Measurements from ENCODE around the gene NHLRC2. TPM values are rescaled to one million over a fixed set of nuclear protein-coding genes. Genes with fewer than 3 reads are reported as not detected.

The NHLRC2 gene
- total RNA-seq, 4 donors from 2014 or later: 47.1 to 66.7 (median 56.2) TPM

DNA sequence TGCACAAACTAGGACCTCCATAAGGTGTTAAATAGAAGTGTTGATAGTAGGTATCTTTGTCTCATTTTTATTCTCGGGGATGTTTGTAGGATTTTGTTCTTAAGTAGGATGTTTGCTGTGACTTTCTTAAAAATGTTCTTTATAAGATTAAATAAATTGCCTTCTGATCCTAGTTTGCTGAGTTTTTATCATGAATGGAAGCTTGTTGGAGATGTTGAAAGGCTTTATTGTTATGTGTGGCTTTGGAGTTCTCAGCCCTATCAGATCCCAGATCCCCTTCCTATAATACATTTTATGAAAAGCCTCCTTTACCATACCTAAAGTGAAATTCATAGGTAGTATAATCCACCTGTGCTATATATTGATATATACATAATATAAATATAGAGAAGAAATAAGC lies 40.1 kb downstream of the NHLRC2 start:
- Histone ChIP-seq H3K36me3 (no peaks in the 10 kb centered on the region), H3K9me3 (no peaks in the 10 kb centered on the region), H3K4me1 (no peaks in the 10 kb centered on the region), H3K27ac (no peak overlapping the region), H3K4me3 (replicated peaks in 1 of 3) (no peak overlapping the region), H3K27me3 (no peaks in the 10 kb centered on the region)
- intact Hi-C loops (cut with DNase I): no loop called here
- 93 to 96% methylated on average over 1 of the region's 1 CpG for WGBS, 2 donors
- TF ChIP-seq, protein P1, sequence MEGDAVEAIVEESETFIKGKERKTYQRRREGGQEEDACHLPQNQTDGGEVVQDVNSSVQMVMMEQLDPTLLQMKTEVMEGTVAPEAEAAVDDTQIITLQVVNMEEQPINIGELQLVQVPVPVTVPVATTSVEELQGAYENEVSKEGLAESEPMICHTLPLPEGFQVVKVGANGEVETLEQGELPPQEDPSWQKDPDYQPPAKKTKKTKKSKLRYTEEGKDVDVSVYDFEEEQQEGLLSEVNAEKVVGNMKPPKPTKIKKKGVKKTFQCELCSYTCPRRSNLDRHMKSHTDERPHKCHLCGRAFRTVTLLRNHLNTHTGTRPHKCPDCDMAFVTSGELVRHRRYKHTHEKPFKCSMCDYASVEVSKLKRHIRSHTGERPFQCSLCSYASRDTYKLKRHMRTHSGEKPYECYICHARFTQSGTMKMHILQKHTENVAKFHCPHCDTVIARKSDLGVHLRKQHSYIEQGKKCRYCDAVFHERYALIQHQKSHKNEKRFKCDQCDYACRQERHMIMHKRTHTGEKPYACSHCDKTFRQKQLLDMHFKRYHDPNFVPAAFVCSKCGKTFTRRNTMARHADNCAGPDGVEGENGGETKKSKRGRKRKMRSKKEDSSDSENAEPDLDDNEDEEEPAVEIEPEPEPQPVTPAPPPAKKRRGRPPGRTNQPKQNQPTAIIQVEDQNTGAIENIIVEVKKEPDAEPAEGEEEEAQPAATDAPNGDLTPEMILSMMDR (IDR thresholded peaks at IDR 0.05): no peak
- no peak for TF ChIP-seq POLR2A (IDR thresholded peaks at IDR 0.05)
- no peak for DNase-seq

DNA sequence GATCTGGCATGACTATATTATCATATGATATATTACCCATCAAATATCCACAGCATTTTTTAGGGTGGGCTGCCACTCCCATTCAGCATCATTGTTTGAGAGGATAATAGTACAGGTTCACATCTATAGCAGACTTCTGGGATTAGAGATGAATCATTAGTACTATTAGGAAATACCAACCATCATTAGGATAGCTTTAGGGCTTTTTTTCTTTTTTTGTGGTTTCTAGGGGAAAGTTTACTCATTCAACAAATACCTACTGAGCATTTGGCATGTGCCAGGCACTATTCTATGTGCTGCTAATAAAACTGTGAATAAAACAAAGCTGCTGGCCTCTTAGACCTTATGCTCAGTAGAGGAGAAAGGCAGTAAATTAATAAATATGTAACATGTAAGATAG lies 40.6 kb downstream of the NHLRC2 start:
- TF ChIP-seq, protein P1 (IDR thresholded peaks at IDR 0.05): no peak
- TF ChIP-seq POLR2A (IDR thresholded peaks at IDR 0.05): no peak
- H3K27me3 ChIP-seq: no peaks in the 10 kb centered on the region
- H3K9me3 ChIP-seq: no peaks in the 10 kb centered on the region
- H3K27ac ChIP-seq: no peak overlapping the region
- intact Hi-C loops (cut with DNase I): no loop called here
- H3K4me3 ChIP-seq (replicated peaks in 1 of 3): no peak overlapping the region
- no peak for DNase-seq
- H3K4me1 ChIP-seq: no peaks in the 10 kb centered on the region
- H3K36me3 ChIP-seq: no peaks in the 10 kb centered on the region

DNA sequence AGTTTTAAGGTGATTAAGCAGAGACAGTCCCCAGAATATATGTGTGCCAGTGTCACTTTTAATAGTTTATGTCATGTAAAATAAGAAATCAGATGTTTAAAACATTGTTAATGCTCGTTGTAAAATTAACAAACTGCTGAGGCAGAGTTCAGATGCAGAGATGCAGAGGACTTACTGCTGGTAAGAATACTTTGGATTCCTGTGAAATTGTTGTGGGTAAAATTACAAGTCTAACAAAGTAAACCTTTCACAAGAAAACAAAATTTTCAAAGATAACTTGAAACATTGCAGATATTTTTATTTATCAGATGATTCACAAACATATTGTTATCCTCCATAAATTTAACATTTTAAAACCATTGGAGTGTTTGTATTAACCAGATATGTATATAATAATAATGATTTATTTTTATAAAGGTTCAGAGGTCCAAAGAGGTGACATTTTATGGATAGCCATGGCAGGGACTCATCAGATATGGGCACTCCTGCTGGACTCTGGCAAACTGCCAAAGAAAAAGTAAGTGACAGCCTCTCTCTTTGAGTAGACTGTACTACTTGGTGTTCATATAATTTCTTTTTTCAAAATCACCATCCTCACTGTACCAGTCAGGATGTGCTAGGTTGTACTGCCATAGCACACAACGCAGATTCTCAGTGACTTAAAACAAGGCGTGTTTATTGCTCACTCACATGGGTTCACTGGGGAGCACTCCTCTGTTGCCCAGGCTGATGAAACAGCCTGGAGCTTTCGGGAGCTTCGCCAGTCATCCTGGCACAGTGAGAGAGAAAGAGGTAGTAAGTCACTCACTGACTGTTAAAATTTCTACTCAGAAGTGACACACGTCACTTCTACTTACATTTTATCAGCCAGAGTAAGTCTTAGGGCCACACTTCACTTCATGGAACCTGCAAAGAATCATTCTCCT lies 43.5 kb downstream of the NHLRC2 start:
- Histone ChIP-seq H3K4me3 (replicated peaks in 1 of 3) (no peak overlapping the region), H3K4me1 (no peaks in the 10 kb centered on the region), H3K9me3 (no peaks in the 10 kb centered on the region), H3K36me3 (peaks cover 6 to 10% of the 10 kb centered on the region in 2 donors), H3K27ac (no peak overlapping the region), H3K27me3 (no peaks in the 10 kb centered on the region)
- no peak for DNase-seq
- TF ChIP-seq POLR2A (IDR thresholded peaks at IDR 0.05): no peak
- TF ChIP-seq, protein P1 (IDR thresholded peaks at IDR 0.05): no peak
- intact Hi-C loops (cut with DNase I): no loop called here
- WGBS, 2 donors: 93 to 95% methylated on average over 6 of the region's 6 CpGs

DNA sequence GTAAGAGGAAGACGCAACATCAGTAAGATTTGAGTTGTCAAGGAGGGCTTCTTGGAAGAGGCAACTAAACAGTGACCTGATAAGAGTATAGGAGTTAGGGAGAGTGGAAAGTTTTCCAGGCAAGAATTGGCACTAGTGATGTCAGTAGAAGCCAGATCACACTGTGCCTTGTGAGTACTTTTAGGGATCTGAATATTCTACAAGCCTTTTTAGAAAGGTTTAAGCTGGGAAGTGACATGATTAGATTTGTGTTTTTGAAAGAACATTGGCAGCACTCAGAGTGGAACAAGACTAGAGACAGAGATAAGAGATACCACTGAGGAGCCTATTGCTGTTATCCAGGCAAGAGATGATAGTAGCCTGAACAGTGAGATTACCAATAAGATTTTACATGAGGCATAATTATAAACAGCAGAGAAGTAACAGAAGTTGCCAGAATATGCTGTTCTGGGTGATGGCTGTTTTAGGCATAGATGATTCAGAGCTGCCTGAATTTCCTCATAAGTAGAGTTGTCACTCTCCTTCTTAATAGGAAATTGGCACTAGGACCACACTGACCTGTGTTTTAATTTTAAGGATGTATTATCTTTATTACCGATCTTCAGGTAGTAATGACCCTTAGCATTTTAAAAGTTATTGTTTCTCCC lies 45.6 kb downstream of the NHLRC2 start:
- H3K4me3 ChIP-seq (replicated peaks in 1 of 3): no peak overlapping the region
- TF ChIP-seq, protein P1 (IDR thresholded peaks at IDR 0.05): no peak
- TF ChIP-seq POLR2A (IDR thresholded peaks at IDR 0.05): no peak
- 90 to 98% methylated on average over 2 of the region's 2 CpGs for WGBS, 2 donors
- DNase-seq: no peak
- H3K9me3 ChIP-seq: no peaks in the 10 kb centered on the region
- no peak overlapping the region for H3K27ac ChIP-seq
- peaks cover 22 to 28% of the 10 kb centered on the region in 2 donors for H3K36me3 ChIP-seq
- no peaks in the 10 kb centered on the region for H3K4me1 ChIP-seq
- intact Hi-C loops (cut with DNase I): no loop called here
- H3K27me3 ChIP-seq: no peaks in the 10 kb centered on the region

DNA sequence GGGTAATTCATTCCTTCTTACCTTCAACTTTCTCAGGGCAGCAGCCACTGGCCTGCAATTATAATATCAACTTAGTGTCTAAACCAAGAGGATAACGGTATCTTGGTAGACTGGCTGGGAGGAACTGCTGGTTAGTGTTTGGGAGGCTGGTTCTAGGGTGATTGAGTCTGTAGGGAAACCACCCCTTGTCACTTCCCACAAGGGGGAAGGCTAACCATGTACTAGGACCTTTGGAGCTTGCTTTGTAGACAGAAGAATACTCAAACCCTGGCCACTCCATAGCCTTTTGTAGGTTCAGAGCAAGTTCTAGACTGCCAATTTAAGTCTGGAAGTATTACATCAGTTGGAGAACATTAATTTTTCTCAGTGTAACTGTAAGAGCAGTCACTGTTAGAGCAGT lies 51.3 kb downstream of the NHLRC2 start:
- Histone ChIP-seq H3K27ac (no peak overlapping the region), H3K9me3 (no peaks in the 10 kb centered on the region), H3K36me3 (peaks cover 38 to 39% of the 10 kb centered on the region in 2 donors), H3K4me1 (no peaks in the 10 kb centered on the region), H3K4me3 (replicated peaks in 1 of 3) (no peak overlapping the region), H3K27me3 (no peaks in the 10 kb centered on the region)
- intact Hi-C loops (cut with DNase I): no loop called here
- TF ChIP-seq POLR2A (IDR thresholded peaks at IDR 0.05): no peak
- TF ChIP-seq, protein P1 (IDR thresholded peaks at IDR 0.05): no peak
- 97 to 100% methylated on average over 1 of the region's 1 CpG for WGBS, 2 donors
- DNase-seq: no peak

Data from thyroid gland (tissue), 4 donors.